T follicular helper cell (primary cell): Measurements from ENCODE around the gene GPC1.

Source experiments
- DNase-seq: peaks from one replicate; pipeline ENCODE4 v3.0.0-alpha.2; 2020; ENCODE audit warnings: low read depth

GPC1 gene

DNA sequence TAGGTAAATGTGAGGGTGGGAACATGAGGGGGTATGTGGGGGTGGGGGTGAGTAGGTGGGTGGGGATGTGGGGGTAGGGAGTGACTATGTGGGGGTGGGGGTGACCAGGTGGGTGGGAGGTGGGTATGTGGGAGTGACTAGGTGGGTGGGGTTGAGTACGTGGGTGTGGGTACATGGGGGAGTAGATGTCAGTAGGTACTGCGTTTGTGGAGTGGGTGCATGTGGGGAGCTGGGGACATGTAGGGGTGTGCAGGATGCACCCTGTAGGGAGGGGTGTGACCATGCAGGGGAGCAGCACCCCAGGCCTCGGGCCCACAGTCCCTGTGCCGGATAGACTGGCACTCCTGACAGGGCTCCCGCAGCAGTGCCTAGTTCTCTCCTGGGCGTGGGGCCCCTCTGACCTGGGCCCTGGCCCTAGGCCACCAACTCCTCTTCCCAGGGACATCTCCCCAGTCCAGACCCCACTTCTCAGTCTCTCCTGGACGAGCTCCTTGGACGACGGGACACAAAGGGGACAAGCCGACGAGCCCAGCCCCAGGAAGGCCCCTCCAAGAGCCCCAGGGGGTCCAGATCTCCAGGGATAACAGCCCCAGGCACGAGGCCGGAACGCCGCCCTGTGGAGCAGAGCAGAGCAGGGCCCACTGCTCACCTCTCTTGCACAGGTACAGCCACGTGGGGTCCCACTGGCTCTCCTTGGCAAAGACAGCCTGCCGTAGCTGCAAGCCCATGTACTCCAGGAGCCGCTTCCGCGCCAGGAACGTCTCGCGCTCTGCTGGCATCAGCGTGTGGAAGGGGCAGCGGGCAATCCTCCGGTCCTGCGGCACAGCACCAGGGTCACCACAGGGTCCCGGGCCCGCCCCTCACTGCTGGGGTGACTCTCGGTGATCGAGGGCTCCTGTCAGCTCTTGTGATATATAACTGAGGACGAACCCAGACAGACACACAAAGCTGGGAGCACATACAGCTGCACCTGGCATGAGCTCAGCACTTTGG, 64.1 kb downstream of the GPC1 start:
- DNase-seq, result no peak

DNA sequence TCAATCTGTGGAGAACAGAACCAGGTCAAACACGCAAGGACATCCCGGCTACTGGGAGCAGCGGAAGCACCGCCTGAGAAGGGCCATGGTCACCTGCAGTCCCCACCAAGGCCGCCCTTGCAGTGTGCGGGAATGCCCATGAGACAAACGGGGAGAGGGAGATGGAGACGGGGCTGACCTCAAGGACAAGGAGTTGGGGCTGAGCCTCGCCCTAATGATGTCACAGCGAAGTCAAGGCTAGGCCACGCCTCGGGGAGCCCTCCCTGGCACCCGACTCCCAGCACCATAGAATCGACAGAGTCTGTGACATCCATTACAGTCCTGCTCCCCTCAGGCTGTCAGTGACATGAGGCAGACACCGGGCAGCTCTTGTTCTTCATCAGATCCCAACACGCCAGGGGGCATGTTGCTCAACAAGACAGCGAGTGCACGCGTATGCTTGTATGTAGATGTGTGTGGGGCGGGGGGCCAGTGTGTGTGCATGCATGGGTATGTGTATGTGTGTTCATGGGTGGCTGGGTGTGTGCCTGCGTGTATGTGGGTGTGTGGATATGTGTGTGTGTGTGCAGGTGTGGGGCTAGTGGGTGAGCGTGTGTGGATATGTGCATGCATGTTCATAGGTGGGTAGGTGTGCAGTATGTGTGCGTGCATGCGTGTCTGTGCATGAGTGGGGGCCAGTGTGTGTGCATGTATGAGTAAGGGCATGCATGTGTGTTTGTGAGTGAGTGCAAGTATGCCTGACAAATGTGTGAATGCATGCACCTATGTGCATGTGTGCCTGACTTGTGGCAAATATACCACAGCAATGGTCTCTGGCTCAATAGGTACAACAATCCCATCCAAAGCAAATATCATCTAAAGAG, 65.3 kb downstream of the GPC1 start:
- no peak for DNase-seq

DNA sequence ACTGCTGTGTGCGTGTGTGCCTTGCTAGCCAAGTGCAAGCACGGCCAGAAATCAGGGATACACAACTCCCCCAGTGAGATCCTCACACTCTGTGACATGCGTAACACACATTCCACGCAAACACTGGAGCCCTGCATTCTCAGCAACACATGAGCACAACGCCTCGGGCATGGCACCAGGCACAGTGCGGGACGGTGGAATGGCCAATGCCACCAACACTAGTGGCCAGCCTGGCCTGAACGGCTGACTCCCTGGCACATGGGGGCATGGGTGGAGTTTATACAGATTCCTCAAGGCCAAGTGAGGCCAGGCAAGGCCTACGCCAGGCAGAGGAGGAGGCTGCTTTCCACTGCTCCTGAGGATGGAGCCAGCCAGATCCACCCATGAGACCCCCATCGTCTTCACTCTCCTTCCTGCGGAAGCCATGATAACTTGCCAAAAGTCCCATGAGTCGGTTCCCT, 66.1 kb downstream of the GPC1 start:
- DNase-seq, result no peak

GRCh38 chr2:240502059-240502429, 66.6 kb downstream of the GPC1 start:
- DNase-seq, result no peak

DNA sequence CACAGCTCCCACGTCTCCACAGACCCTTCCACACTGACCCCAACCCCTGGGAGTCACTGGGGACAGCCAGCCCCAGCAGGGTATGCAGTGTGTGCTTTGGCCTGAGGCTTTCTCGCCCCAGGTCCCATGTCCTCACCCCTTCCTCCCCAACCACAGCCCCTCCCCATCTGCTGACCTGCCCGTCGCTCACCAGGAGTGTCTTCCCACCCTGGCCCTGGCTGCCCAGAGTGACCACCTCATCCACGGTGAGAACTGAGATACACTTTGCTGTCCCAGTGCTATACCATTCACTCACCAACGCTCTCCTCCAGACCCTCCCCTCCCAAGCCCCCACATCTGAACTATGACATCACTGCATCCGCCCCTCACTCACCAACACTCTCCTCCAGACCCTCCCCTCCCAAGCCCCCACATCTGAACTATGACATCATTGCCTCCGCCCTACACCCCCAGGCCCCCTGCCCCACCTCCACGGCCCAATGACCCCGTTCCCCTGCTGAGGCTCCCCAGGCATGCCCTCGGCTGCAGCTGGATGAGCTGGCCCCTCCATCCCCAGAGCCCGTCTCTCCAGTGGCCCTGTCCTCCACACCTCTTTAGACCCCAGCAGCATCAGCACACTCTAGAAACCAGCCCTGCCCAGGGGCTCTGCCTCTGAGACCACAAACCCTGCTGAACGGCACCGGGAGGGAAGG, 67.1 kb downstream of the GPC1 start:
- DNase-seq, result no peak

DNA sequence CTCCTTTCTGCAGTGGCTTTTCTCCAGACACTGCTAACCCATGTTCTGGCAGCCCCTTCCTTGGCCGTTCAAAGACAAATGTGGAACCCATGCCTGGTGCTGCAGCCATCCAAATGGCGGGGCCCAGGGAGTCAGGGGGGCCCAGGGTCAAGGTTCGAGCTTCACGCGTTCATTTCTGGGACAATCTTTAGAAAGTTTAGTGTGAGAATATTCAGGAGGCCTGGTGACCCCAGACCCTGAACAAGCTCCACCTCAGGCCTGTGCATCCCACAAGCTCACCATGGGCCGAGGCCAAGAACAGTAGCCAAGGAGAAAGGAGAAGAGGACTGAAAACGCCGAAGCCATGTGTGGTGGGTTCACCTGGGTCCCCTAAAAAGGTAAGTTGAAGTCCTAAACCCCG, 67.9 kb downstream of the GPC1 start:
- DNase-seq, result no peak

DNA sequence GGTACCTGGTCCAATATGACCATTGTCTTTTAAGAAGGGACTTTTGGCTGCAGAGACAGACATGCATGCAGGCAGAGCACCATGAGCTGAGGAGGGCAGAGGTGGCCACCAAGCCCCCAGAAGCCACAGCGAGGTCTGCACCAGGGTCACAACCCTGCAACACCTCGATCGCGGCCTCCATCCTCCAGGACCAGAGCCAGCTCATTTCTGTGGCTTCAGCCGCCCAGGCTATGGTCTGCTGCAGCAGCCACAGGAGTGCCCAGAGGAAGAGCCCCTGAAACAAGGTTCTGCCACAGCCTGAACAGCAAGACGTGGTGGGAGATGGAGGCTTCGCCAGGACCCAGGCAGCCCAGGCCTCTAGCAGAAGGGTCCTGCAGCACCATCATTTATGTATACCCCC, 68.4 kb downstream of the GPC1 start:
- no peak for DNase-seq

DNA sequence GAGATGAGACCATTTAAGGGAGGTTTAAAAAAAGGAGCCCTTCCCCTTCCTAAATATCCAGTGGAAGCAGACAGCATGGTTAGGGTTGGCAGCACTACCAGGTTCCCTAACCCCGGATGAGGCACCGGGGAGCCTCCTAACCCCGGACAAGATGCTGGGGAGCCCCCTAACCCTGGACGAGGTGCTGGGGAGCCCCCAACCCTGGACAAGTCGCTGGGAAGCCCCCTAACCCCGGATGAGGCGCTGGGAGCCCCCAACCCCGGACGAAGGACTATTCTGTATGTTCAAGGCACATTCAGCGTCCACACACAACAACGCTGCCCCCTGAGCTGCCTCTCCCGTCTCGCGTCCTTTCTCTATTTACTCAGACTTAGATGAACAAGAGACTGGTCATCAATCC, 70.4 kb downstream of the GPC1 start:
- DNase-seq, result no peak

- DNase-seq, result no peak
Observed at GRCh38 chr2:240506406-240507059, 71.1 kb downstream of the GPC1 start.

DNA sequence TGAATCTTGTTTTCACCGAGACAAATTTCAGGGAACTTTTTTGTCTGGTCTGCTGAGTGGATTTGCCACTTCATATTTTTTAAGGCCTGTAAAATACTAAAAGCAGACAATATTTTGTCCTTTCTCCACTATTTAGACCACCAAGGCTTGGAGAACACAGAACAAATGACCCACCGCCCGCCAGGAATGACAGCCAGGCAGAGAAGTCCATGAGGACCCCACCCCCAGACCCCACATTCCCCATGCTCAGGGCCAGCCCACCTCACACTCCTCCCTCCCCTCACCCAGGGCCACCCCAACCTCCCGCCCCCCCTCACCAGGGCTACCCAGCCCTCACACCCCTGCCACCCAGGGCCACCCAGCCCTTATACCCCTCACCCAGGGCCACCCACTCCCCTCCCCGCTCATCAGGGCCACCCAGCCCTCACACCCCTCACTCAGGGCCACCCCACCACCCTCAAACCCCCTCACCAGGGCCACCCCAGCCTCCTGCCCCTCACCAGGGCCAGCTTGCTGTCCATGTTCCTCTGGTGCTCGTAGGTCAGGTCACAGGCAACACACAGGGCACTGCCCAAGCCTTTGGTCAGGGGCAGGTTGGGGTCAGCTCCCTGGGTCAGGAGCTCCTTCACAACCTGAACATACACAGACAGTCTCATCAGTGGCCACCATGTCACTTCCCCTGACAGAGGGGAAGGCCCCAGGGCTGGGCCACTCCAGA, 71.8 kb downstream of the GPC1 start:
- DNase-seq, result no peak

DNA sequence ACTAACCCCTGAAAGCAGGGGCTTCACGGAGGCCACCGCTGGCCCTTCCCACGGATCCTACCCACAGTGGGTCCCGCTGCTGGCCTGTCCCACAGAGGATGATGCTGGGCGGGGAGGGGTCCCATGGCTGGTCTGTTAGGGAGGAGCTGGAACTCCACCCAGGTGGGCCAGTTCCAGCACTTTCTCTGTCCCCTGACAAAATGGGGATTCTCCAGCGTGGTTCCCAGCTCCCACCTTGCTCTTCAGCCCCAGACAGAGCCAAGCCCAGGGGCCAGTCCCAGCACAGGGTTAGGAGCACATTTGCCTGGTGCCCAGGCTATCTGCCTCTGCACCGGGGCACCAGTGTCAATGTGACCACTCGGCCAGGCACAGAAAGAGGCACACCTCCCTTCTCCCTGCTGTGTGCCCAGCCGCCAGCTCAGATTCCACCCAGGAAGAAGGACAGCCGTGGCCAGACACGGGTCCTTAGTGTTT, 72.4 kb downstream of the GPC1 start:
- no peak for DNase-seq

GRCh38 chr2:240508832-240509545, 73.5 kb downstream of the GPC1 start:
- no peak for DNase-seq

DNA sequence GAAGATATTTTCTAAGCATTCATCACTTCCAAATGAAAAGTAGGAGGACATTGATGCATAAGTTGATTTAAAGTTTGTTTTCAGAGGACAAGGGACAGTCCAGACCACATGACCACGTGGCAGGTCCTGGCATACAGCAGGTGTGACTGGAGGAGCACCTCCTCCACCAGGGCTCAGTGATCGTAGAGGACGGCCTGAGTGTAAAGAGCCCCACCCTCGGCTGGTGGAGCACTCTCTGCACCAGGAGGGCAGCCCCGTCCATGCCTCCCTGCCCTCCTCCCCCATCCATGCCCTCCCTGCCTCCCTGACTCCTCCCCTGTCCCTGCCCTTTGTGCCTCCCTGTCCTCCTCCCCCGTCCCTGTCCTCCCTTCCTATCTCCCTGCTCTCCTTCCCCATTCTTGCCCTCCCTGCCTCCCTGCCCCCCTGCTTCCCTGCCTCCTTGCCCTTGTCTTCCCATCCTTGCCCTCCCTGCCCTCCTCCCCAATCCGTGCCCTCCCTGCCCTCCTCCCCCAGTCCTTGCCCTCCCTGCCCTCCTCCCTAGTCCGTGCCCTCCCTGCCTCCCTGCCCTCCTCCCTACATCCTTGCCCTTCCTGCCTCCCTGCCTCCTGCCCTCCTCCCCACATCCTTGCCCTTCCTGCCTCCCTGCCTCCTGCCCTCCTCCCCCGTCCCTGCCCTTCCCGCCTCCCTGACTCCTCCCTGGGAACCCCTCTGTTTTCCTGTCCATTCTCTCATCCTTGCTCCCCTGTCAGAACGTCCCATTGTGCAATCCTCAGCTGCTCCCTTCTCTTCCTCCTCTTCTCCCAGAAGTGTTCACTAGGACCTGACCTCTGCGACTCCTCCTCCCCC, 74.4 kb downstream of the GPC1 start:
- no peak for DNase-seq

DNA sequence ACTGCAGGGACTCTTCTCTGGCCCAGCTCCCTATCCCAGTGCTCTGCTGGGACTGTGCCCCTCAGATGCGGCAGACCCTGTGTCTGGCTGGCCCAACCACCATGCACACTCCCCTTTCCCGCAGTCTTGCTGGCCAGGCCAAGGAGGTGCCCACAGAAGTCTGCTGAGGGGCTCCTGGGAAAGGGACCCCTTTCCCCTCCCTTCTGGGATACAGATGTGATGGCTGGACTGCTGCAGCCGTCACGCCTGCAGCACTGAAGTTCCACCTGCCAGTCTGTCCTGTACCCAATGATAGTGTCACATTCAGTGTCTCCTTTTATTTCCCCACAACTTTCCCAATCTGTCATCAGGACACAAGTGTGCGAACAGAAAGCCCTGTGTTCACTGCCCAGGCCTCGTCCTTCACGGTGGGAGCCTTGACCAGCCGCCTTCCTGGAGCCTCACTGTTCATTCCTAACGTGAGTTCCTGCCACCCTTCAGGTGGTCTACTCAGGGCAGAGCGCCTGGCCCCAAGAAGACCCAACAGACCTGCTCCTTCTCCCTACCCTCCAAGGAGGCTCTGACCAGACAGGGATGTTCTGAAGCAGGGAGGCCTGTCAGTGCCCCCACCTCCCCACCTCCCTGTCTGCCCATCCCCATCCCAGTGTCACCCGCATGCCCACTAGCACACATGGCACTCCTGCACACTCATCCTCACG, 75.2 kb downstream of the GPC1 start:
- no peak for DNase-seq

GRCh38 chr2:240511351-240512108, 76.1 kb downstream of the GPC1 start:
- DNase-seq, result no peak

GRCh38 chr2:240512109-240512485, 76.6 kb downstream of the GPC1 start:
- no peak for DNase-seq

DNA sequence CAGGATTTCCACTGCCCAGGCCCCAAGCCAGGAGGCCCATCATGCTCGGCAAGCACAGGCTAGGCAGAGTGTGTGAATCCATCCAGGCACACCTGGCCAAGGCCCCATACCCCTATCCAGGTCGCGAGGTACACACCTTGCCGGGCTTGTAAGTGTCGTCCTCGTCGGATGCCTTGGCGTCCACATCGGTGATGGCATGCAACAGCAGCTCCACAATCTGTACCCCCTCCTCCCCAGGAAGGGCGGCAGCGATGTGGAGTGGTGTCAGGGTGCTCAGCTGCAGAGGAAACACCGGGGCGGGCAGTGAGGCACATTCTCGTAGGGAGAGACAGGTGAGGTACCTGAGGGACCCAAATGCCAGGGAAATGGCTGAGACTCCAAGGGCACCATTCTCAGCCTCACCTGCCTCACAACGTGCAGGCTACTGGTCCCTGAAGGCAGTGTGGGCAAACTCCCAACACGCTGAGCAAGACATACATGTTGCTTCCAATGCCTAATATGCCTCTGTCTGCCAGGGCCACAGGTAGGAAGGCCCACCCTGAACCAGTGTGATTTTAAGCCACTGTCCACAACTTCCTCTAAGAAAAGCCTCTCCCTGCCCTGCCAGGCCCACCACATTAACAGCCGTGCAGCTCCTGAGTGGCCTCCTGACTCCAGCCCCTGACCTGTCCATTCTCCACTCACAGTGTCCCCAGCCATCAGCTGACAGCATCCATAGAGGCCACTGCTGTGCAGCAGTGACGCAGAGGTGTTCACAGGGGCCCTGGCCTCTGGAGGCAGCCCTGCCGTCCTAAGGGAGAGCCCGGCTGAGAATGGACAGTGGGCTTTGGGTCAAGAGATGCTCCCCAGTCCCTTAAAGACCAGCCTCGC, 77.4 kb downstream of the GPC1 start:
- DNase-seq, result no peak
